BLaER1 treated with 17β-estradiol and CSF1 and Interleukin-3, amounts not matched to agents 10 nM and 100 nM (cell line): ENCODE data around the gene ARHGEF1.

ENCODE experiments used
- H3K27ac ChIP-seq, 11 experiments: shearing (Covaris generic); formaldehyde crosslinking; 2 replicates each; pipeline ENCODE4 v1.8.1; 2022
- H3K27me3 ChIP-seq, 11 experiments: shearing (Covaris generic); formaldehyde crosslinking; 2 replicates each; pipeline ENCODE4 v1.8.1; 2022
- H3K36me3 ChIP-seq, 11 experiments: shearing (Covaris generic); formaldehyde crosslinking; 2 replicates each; pipeline ENCODE4 v1.8.1; 2022
- H3K4me1 ChIP-seq, 10 experiments: shearing (Covaris generic); formaldehyde crosslinking; 2 replicates each; pipeline ENCODE4 v1.8.1; 2022
- H3K4me2 ChIP-seq, 11 experiments: shearing (Covaris generic); formaldehyde crosslinking; 2 replicates each; pipeline ENCODE4 v1.8.1; 2022
- H3K4me3 ChIP-seq, 10 experiments: shearing (Covaris generic); formaldehyde crosslinking; 2 replicates each; pipeline ENCODE4 v1.8.1; 2022
- H3K9ac ChIP-seq, 11 experiments: shearing (Covaris generic); formaldehyde crosslinking; 2 replicates each; pipeline ENCODE4 v1.8.1; 2022
- H3K9me3 ChIP-seq, 11 experiments: shearing (Covaris generic); formaldehyde crosslinking; replicated peaks in 1 of 11; 2 replicates each; pipeline ENCODE4 v1.8.1; 2022
- H4K20me1 ChIP-seq, 11 experiments: shearing (Covaris generic); formaldehyde crosslinking; 2 replicates each; pipeline ENCODE4 v1.8.1; 2022
- Cebpa-rat ChIP-seq, 11 experiments: shearing (Covaris generic); IDR thresholded peaks; 2 replicates each; pipeline ENCODE4 v1.8.1; 2022

Gene ARHGEF1, protein sequence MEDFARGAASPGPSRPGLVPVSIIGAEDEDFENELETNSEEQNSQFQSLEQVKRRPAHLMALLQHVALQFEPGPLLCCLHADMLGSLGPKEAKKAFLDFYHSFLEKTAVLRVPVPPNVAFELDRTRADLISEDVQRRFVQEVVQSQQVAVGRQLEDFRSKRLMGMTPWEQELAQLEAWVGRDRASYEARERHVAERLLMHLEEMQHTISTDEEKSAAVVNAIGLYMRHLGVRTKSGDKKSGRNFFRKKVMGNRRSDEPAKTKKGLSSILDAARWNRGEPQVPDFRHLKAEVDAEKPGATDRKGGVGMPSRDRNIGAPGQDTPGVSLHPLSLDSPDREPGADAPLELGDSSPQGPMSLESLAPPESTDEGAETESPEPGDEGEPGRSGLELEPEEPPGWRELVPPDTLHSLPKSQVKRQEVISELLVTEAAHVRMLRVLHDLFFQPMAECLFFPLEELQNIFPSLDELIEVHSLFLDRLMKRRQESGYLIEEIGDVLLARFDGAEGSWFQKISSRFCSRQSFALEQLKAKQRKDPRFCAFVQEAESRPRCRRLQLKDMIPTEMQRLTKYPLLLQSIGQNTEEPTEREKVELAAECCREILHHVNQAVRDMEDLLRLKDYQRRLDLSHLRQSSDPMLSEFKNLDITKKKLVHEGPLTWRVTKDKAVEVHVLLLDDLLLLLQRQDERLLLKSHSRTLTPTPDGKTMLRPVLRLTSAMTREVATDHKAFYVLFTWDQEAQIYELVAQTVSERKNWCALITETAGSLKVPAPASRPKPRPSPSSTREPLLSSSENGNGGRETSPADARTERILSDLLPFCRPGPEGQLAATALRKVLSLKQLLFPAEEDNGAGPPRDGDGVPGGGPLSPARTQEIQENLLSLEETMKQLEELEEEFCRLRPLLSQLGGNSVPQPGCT

GRCh38 chr19:41882568-41883462, at the start of gene ARHGEF1:
Gene ARHGEF1 (plus strand): TSS chr19:41883184. CDS start chr19:41888083, 4,899 bp downstream.
- H4K20me1 ChIP-seq = peaks cover 35 to 42% (median 36%) of the 10 kb centered on the region in 11 experiments
- H3K9ac ChIP-seq = peak within 1 kb of the TSS; percentile 86 to 97 (median 95)
- H3K4me2 ChIP-seq = peak within 1 kb of the TSS; percentile 82 to 99 (median 96)
- no peak for TF ChIP-seq Cebpa-rat (IDR thresholded peaks at IDR 0.05)
- H3K27me3 ChIP-seq = no peaks in the 10 kb centered on the region
- peak within 1 kb of the TSS; percentile 73 to 96 (median 88) for H3K4me3 ChIP-seq
- peaks cover 2 to 50% (median 23%) of the 10 kb centered on the region in 11 experiments; a peak in 19 of 22 replicates for H3K36me3 ChIP-seq
- peak within 1 kb of the TSS; percentile 76 to 98 (median 96) for H3K27ac ChIP-seq
- no peaks in the 10 kb centered on the region for H3K9me3 ChIP-seq
- peaks cover 73 to 84% (median 82%) of the 10 kb centered on the region in 10 experiments for H3K4me1 ChIP-seq

DNA sequence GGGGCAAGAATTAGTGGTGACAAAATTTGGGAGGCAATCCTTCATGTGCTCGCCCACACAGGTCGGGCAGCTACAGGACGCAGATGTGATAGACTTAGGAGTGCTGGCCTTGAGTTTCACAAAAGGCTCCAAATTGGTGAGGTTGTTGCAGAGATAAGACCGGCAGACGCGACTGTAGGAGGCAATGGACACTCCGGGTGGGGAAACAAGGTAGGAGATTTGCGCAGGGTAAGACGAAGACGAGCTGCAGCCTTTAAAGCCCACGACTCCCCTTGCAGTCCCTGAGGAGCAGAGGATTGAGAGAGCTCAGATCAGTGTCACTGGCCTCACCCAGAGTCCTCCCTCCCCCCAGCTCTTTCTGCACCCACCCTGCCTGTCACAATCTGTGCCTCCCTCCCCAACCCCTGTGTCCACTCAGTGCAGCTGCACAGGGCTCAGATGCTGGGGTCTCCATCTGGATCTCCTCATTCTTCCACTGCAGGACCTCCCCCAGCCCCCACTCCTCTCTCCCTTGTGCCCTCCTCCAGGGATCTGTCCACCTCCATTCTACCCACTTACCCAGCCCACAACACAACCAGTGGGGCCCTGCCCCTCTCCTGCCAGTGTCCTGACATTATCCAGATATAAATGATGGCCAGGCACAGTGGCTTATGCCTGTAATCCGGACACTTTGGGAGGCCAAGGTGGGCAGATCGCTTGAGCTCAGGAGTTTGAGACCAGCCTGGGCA, 44.8 kb upstream of the ARHGEF1 start:
- Histone ChIP-seq H3K9me3 (no peaks in the 10 kb centered on the region), H3K4me2 (peak overlapping the region in 2 of 11 experiments; percentile 19 to 24; a peak in 2 of 22 replicates), H3K27ac (no peak overlapping the region), H3K27me3 (no peaks in the 10 kb centered on the region), H3K4me3 (no peak overlapping the region), H3K9ac (no peak overlapping the region), H4K20me1 (no peaks in the 10 kb centered on the region), H3K4me1 (peaks cover 0 to 8% (median 5%) of the 10 kb centered on the region in 10 experiments; a peak in 8 of 20 replicates), H3K36me3 (no peaks in the 10 kb centered on the region)
- TF ChIP-seq Cebpa-rat (IDR thresholded peaks at IDR 0.05) = no peak

- Histone ChIP-seq H3K36me3 (no peaks in the 10 kb centered on the region), H3K27ac (no peak overlapping the region), H3K4me2 (no peak overlapping the region), H3K27me3 (no peaks in the 10 kb centered on the region), H3K9ac (no peak overlapping the region), H3K4me1 (peaks cover 0 to 8% (median 5%) of the 10 kb centered on the region in 10 experiments; a peak in 8 of 20 replicates), H3K4me3 (no peak overlapping the region), H3K9me3 (peaks cover 0 to 6% (median 1%) of the 10 kb centered on the region in 11 experiments; a peak in 7 of 22 replicates), H4K20me1 (no peaks in the 10 kb centered on the region)
- TF ChIP-seq Cebpa-rat (IDR thresholded peaks at IDR 0.05) = no peak
Measured at GRCh38 chr19:41839211-41839610, 43.8 kb upstream of the ARHGEF1 start.

GRCh38 chr19:41843371-41843770, 39.6 kb upstream of the ARHGEF1 start:
- no peak for TF ChIP-seq Cebpa-rat (IDR thresholded peaks at IDR 0.05)
- Histone ChIP-seq H3K27ac (no peak overlapping the region), H3K4me2 (0 out of 22 replicates have a peak overlapping the region, but pooled peaks of 1 of the 11 experiments have one; percentile 18), H4K20me1 (no peaks in the 10 kb centered on the region), H3K36me3 (no peaks in the 10 kb centered on the region), H3K4me1 (peaks cover 0 to 4% (median 0%) of the 10 kb centered on the region in 10 experiments; a peak in 1 of 20 replicates), H3K27me3 (no peaks in the 10 kb centered on the region), H3K4me3 (no peak overlapping the region), H3K9me3 (peaks cover 5 to 13% (median 8%) of the 10 kb centered on the region in 11 experiments; a peak in 11 of 22 replicates), H3K9ac (no peak overlapping the region)

- TF ChIP-seq Cebpa-rat (IDR thresholded peaks at IDR 0.05) = no peak
- peaks cover 0 to 4% (median 0%) of the 10 kb centered on the region in 10 experiments; a peak in 1 of 20 replicates for H3K4me1 ChIP-seq
- H3K4me3 ChIP-seq = no peak within 1 kb of the TSS
- H3K27ac ChIP-seq = no peak within 1 kb of the TSS
- H3K9ac ChIP-seq = no peak within 1 kb of the TSS
- H3K9me3 ChIP-seq = peaks cover 5 to 13% (median 8%) of the 10 kb centered on the region in 11 experiments; a peak in 11 of 22 replicates
- H4K20me1 ChIP-seq = no peaks in the 10 kb centered on the region
- H3K27me3 ChIP-seq = no peaks in the 10 kb centered on the region
- H3K4me2 ChIP-seq = no peak within 1 kb of the TSS
- no peaks in the 10 kb centered on the region for H3K36me3 ChIP-seq
Measured at GRCh38 chr19:41844601-41845000, 38.4 kb upstream of the ARHGEF1 start, which contains the start of gene LYPD4. Gene LYPD4 (minus strand): TSS chr19:41844683. CDS start chr19:41839285, 5,398 bp downstream.

DNA sequence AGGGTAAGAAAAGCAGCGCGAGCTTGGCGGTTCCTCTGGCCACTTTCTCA, 38.2 kb upstream of the ARHGEF1 start, which contains the start of gene DMRTC2:
Gene DMRTC2, plus strand, starts transcription at position 42 of the 50 bp plus-strand sequence. CDS start 2,387 bp downstream, outside the sequence.
- Histone ChIP-seq H3K4me1 (peaks cover 0 to 4% (median 0%) of the 10 kb centered on the region in 10 experiments; a peak in 1 of 20 replicates), H3K27ac (no peak within 1 kb of the TSS), H3K36me3 (no peaks in the 10 kb centered on the region), H3K4me3 (no peak within 1 kb of the TSS), H3K9ac (no peak within 1 kb of the TSS), H3K9me3 (peaks cover 5 to 13% (median 8%) of the 10 kb centered on the region in 11 experiments; a peak in 11 of 22 replicates), H3K27me3 (no peaks in the 10 kb centered on the region), H4K20me1 (no peaks in the 10 kb centered on the region), H3K4me2 (no peak within 1 kb of the TSS)
- no peak for TF ChIP-seq Cebpa-rat (IDR thresholded peaks at IDR 0.05)

DNA sequence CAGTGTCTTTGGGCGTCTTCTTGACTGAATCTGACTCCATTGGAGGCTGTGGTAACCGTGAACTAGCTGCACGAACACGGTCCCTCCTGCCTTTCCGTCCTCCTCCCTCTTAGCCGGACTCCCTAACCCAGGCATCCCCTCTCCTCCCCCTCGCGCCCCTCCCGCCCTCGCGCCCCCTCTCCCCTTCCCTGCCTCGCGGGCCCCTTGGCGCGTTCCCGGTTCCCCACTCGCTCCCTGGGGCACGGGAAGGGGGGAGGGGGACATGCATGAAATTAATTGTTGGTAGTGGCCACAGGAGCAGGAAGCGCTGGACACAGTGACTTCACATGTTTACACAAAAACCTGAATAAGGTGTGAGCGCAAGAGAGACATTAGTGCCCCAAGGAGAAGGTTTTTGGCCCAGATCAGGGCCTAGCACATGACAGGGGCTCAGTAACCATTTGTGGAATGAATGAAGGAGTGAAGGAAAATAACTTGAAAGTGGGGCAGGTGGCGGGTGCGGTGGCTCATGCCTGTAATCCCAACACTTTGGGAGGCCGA, 37.9 kb upstream of the ARHGEF1 start:
- no peaks in the 10 kb centered on the region for H3K36me3 ChIP-seq
- TF ChIP-seq Cebpa-rat (IDR thresholded peaks at IDR 0.05) = no peak

More for the DNA sequence above, 37.9 kb upstream of the ARHGEF1 start:
- peaks cover 0 to 3% (median 0%) of the 10 kb centered on the region in 10 experiments; a peak in 1 of 20 replicates for H3K4me1 ChIP-seq
- no peaks in the 10 kb centered on the region for H4K20me1 ChIP-seq
- no peak overlapping the region for H3K4me2 ChIP-seq
- H3K9ac ChIP-seq = no peak overlapping the region
- H3K4me3 ChIP-seq = no peak overlapping the region
- no peak overlapping the region for H3K27ac ChIP-seq
- no peaks in the 10 kb centered on the region for H3K27me3 ChIP-seq
- H3K9me3 ChIP-seq = peaks cover 5 to 13% (median 8%) of the 10 kb centered on the region in 11 experiments; a peak in 11 of 22 replicates
